ENCODE results near the gene FAM162A.

Gene FAM162A

DNA sequence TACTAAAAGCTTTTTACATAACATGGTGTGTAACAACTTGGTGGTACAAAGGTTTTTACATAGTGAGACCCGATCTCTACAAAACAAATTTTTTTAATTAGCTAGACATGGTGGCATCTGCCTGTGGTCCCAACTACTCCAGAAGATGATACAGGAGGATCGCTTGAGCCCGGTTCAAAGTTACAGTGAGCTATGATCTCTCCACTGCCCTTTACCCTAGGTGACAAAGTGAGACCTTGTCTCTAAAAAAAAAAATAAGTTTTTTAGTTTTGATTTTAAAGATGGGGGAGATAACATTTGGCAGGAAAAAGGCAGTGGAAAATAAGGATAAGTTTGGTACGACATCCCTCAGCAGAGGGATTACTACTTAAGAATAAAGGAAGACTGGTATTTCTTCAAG, 5.9 kb downstream of the FAM162A start:
- DNase-seq = no peak

DNA sequence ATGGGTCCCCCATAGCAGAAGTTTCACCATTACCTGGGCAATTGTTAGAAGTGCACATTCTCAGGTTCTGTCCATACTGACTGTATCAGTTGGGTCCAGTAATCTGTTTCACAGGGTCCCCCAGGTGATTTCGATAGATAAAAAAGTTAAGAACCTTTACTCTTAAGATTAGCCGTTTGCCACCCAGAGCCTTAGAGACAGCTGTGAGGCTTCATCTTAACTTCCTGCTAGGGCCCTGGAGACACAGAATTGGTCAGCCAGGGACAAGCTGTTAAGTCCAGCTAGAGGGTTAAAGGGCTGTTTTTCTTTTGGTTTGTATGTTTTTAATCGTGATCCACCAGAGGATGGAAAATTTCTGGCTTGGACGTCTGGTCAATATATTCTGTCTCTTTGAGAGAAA, 6.7 kb downstream of the FAM162A start:
- DNase-seq = no peak

DNA sequence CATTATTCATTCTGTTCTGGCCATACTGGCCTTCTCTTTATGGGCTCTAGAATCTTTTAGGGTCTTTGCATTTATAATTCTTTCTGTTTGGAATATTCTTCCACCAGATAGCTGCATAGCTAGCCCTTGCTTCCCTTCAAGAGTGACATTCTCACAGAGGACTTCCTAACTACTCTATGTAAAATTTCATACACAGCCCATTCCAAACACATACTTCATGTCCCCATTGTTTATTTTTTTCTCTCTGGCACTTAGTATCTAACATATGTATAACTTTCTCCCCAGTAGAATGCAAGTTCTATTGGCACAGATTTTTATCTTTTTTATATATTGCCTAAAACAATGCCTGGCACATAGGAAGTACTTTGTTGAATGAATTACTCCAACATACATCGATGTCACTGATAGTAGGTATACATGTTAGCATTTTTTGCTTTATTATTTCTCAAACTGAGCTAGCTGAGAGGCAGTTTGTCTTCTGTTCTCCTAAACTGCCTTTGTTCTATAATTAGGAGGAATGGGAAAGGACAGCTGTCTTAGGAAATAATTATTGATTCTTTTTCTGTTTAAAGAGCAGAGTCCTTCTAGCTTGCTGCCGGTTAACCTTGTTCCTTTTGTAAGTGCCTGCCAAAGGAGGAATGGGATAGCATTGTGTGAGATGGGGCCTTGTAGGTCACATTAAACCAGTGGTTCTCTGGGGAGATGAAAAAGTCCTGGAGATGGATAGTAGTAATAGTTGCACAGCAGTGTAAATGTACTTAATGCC, 7.9 kb downstream of the FAM162A start:
- no peak for DNase-seq

DNA sequence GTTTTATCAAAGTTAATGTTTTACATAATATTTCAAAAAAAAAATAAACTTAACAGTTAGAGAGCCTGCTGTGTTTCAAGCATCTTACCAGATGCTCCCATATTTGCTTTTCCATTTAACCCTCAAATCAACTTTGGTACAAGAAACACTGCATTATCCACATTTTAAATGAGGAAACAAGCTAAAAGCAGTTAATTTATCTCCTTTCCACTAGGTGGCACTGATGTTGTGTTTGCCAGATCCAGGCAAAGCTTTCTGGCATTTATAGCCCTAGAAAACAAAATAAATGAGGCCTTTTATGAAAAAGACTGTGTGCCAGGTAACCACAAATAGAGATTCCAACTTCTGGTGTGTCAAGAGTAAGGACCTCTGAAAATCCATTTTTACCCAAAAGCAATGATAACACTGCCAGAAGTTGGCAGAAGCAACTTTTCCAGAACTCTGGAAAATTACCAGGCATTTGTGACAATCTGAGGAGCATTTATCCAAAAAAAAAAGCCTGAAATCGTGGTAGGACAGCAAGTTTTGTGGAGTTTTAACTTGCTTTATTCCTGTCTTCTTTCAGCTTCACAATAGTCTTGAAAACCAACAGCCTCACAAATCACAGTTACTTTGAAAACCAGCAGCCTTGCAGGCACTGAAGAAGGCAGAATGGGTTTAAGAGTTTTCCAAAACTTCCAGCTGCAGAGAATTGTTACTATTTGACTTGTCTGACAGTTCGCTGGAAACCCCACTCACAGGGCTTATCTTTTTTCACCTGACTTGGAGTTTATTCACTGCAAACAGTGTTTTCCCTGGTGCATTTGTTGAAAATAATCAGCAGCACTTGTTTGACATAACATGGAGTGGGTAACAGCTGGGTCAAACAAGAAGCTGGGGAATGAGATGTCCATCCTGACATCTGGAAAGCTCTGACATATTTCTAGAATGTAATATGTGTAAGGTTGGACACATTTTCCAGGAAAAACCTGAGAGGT, 9.2 kb downstream of the FAM162A start:
- no peak for DNase-seq

DNA sequence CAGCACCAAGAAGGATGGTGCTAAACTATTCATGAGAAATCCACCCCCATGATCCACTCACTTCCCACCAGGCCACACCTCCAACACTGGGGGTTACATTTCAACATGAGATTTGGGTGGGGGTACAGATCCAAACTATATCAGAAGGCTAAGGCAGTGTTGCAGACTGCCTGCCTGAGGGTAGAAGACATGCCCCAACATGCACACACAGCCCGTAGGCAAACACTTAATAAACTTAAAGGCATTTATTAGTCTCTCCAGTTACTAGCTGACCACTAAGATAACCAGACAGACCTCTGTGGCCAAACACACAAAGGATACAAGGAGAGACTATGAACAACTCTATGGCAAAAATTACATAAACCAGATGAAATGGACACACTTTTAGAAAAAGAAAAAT, 10.2 kb downstream of the FAM162A start:
- DNase-seq = no peak

DNA sequence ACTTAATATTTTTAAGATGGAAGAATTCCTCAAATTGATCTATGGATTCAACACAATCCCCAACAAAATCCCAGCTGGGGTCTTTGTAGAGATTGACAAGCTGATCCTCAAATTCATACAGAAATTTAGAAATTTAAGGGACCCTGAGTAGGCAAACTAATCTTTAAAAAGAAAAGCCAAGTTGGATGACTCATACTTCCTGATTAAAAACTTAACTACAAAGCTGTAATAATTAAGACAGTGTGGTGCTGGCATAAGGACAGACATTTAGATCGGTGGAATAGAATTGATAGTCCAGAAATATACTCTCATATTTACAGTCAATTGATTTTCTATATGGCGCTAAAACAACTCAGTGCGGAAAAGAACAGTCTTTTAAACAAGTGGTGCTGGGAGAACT, 11.6 kb downstream of the FAM162A start:
- DNase-seq = no peak

DNA sequence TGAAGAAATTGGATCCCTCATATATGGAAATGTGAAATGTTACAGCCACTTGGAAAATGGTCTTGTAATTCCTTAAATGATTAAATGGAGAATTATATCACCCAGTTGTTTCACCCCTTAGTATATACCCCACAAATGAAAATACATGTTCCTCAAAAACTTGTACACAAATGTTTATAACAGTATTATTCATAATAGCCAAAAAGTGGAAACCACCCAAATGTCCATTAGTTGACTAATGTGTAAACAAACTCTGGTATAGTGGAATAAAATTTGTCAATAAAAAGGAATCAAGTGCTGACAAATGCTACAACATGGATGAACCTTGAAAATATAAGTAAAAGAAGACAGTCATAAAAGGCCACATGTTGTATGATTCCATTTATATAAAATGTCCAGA, 12.5 kb downstream of the FAM162A start:
- DNase-seq = no peak

DNA sequence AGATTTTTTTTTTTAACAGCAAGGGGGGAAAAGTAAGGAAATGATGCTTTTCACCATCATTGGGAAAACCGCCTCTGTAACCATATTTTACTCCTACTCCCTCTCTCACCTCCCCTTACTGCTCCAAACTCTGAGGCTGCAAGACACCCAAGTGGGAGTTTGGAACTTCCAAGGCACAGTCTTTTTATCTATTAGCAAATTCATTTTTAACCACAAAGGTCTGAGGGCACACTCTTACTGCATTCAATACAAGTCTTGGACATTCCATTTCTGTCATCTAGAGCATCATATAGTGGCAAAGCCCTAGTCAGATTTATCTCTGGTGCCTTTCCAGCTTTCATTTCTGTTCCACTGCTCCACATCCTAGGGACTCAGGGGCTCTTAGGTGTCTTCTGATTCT, 13.2 kb downstream of the FAM162A start:
- no peak for DNase-seq

DNA sequence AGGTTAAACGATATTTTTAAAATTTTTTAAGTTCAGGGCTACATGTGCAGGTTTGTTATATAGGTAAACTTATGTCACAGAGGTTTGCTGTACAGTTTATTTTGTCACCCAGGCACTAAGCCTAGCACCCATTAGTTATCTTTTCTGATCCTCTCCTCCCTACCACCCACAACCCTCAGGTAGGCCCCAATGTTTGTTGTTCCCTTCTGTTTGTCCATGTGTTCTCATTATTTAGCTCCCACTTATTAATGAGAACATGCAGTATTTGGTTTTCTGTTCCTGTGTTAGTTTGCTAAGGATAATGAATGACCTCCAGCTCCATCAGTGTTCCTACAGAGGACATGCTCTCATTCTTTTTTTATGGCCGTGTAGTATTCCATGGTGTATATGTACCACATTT, 14.9 kb downstream of the FAM162A start:
- DNase-seq = no peak

DNA sequence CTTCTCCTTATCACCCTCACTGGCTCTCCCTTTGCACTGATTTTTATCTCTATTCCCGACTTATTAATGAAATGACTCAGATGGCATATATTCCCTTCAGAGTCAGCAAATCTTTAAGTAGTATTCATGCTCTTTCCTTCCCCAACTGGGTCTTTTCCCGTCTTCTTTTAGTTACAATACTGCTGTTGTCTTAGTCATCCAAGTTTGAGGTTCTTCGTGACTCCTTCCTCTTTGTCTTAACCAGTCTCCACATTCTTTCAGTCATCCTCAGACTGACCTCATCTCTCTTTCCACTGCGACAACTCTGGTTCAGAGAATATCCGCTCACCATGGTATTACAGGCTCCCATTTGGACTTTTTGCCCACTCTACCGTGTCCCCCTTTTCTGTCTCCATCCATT, 19.5 kb downstream of the FAM162A start:
- no peak for DNase-seq

DNA sequence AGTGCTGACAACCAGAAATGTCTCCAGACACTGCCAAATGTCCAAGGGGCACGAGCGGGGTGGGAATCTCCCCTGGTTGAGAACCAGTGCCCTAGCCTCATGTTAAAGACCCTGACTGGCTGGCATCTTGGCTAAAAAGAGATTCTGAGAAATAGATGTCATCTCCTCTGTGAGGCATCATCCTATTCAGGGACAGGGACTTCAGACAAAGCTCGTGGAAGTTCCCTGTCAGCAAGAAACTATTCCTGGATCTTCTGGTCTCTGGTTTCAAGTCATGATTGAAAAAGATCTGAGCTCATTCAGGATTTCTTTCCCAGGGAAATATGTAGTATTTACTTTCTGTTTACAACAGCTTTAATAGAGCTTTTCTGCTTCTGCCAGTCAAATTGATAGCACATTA, 21.0 kb downstream of the FAM162A start:
- no peak for DNase-seq

DNA sequence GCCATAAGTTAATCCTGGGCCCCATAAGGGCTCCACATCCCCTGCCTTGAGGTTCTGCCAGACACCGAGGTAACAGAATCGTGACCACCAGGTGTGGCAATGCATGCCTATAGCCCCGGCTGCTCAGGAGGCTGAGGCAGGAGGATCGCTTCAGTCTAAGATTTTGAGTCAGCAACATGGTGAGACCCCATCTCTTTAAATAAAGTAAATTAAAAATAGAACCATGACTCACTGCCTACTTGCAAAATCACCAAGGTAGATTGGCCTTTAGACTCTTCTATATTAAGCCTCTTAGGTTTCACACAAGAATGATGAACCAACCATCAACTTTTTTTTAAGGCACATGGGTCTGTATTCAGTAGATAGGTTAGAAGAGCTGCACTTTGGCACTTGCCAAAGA, 22.2 kb downstream of the FAM162A start:
- DNase-seq = no peak

DNA sequence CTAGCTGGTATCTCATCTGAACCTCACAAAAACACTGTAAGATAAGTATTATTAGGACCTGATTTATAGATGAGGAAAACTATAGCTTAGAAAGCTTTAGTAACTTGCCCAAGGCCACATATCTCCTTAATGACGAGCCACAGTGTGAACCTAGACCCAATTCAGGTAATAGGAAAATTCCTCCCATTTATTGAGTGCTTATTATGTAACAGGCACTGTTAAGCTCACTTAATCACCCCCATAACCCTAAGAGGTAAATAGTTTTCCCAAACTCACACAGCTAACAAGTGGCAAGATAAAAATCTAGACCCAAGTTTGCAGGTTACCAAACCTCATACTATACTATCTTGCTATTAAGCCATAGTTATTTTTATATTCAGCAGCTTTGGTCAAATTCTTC, 24.0 kb downstream of the FAM162A start:
- no peak for DNase-seq

DNA sequence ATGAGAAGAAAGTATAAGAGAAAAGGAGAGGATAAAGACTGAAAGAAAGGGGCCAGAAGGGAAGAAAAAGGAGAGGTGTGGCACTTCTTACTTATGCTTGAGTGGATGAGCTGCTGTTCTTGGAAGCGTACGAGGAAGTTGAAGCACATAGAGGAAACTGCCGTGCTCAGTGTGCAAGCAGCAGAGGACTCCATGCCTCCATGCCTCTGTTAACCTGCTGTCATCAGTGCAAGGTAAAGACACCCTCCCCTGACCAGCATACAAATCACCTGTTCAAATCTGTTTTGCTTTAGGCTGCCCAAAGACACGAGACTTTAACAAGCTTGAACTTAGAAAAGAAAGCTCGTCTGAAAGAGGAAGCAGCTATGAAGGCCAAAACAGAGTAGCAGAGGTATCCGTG, 25.5 kb downstream of the FAM162A start:
- no peak for DNase-seq

DNA sequence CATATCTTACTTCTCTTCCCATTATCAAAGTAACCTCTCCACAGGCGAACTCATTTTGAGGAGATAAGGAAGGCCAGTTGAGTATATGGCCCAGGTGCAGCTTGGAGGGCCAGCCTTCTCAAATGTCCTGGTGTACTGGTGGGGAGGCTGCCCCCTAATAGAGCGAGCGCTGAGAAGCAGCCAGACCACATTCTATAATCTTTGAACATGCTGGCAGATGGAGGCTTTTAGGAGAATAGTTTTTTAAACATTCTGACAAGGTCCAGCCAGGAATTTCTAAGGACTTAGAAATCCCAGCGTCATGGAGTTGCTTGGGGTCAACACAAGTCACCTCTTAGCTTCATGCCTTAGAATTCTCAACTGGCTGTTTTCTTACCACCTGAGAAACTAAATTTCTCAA, 26.1 kb downstream of the FAM162A start:
- DNase-seq = no peak

DNA sequence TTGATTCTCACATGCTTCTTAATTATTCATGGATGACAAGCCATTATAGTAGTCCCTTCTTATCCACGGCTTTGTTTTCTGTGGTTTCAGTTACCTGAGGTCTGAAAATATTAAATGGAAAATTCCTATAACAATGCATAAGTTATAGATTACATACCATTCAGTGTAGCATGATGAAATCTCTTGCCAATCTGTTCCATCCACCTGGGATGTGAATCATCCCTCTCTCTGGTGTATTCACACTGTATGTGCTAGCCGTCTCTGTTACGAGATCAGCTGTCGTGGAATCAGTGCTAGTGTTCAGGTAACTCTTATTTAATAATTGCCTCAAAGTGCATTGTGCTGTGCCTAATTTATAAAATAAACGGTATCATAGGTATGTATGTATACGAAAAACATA, 26.7 kb downstream of the FAM162A start:
- no peak for DNase-seq

DNA sequence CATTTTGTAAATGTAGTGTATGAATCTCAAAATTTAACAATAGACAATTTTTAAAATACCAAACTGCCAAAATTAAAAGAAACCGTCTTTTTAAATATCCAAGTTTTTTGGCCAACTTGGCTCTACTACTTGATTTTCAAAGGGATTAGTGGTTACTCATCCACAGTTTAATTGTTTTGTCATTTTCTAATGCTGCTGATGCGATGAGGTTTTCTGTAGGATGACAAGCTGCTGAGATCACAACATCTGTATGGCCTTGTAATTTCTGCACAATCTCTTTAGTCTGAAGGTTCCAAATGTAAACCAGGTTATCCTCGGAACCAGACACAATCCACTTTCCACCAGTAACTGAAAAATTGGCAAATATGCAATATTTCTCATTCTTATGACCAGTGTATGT, 30.4 kb downstream of the FAM162A start:
- DNase-seq = no peak

DNA sequence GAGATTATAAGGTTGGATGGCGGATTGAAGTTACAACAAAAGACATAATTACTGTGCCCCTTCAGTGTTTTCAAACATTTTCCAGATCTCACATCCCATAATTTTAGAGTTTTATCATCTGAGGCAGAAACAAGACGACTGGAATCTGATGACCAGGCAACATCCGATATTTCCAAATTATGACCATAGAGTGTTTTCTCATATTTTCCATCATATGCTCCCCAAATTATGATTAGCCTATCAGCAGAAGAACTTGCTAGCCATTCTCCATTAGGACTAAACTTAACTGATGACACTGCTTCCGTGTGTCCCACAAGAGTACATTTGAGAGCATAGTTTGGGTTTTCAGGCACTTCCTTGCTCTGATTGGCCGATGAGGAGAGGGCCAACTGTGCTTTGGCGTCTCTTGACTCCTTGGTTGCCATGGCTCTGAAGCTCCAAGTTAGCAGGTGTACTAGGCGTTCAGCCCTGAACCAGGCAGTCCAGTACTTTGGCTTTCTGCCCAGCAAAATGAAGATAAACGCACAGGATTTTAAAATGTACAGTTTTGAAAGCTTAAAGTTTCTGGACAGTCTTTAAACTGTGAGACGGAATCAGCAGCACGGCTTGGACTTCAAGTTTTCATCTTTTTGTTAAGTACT, 31.2 kb downstream of the FAM162A start:
- no peak for DNase-seq

DNA sequence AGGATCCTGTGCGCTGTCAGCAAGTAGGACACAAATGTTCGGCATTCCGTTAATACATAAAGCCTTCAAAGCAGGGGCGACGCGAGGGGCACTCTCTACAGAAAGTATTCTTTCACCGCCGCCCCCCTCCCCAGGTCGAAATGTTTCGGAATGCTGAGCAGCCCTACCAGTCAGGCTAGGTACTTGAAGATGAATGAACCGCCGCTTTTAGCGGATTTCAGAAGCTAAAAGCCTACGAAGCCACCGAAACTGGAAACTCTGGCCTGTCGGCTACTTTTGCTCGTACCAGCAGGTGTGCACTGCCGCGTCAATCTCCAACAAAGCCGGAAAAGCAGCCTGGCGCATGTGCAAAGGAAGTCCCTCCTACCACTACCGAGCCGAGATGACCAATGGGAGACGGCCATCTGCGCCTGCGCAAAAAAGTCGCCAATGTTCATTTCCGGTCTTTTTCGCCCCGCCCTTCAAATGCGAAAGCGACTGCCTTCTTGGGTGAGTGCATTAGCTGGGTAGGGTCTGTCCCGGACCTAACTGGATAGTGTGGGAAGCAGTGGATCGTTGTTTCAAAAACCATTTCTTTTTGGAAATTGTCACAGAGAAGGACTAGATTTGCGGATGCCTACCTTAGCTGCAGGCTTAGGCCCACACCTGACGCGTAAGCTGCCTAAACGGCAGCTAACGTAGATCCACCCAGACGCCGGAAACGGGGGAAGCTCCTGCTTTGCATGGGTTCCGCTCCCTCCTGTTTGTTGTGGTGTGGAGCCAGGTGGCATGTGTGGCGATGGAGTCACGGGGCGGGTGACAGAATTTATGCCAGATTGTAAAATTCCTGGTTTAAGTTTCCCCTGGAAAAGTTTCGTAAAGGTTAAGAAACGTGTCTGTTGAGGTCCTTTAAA, 32.0 kb downstream of the FAM162A start, which contains the start of gene WDR5B:
WDR5B (minus strand) TSS at position 301 of the 893 bp plus-strand sequence. CDS start 534 bp downstream, outside the sequence.
- DNase-seq = no peak

DNA sequence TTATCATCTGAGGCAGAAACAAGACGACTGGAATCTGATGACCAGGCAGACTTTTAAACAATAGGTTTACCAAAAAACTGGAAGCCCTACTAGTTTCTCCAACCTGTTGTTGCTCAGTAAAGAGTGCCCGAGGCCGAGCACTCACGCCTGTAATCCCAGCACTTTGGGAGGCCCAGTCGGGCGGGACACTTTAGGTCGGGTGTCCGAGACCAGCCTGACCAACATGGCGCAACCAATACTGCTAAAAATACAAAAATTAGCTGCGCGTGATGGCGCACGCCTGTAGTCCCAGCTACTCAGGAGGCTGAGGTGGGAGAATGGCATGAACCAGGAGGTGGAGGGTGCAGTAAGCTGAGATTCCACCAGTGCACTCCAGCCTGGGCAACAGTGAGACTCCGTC, 33.0 kb downstream of the FAM162A start:
- no peak for DNase-seq

DNA sequence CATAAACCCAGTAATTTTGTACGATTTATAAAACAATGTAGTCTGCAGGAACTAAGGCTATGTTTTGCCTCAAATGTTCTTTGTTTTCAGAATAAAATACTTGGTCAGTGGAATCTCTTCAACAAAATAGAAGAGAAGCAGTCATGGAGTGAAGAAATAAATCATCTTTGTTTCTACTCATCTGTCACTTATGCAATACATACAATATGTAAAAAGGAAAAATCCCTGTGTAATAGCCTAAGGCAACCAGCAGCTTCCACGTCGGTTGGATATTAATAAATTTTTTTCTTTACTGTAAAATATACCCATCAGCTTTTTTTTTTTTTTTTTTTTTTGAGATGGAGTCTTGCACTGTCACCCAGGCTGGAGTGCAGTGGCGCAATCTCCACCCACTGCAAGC, 37.1 kb downstream of the FAM162A start:
- DNase-seq = no peak

DNA sequence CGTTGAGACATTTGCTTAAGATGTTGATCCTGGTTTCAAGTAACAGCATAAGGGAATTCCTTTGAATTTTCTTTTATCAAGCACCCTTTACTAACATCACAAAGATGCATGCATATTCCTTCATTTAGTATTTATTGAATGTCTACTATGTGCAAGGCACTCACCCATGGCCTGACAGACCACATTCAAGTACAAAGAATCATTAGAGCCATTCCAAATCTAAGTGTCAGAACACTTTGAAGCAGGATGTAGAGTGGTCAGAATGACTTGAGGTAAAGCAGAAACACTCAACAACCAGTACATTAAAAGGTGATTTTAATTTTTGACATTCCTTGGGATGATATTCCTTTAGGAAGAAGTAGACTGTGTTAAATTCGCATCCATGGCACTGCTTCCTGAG, 37.9 kb downstream of the FAM162A start:
- no peak for DNase-seq
